Bronchial epithelial cell (primary cell): Measurements from ENCODE around the gene OR2AJ1. TPM values are rescaled to one million over a fixed set of nuclear protein-coding genes. Genes with fewer than 3 reads are reported as not detected.

Experiments used
- DNase-seq: peaks from one replicate; pipeline ENCODE4 v3.0.0-alpha.2; 2010; ENCODE audit warnings: low read depth
- FAIRE-seq: peaks from 2 replicates; lab custom pipeline; 2011; peaks lifted over from hg19 to GRCh38; lab: Jason Lieb, UNC
- H3K27me3 ChIP-seq: 2 replicates; pipeline ENCODE4 v1.5.1; 2011; ENCODE audit warnings: low read length; ENCODE audit not compliant: control insufficient read depth, insufficient read depth
- H3K36me3 ChIP-seq: 2 replicates; pipeline ENCODE4 v1.5.1; 2011; ENCODE audit warnings: low read length; ENCODE audit not compliant: control insufficient read depth, insufficient read depth
- H3K4me3 ChIP-seq: 2 replicates; pipeline ENCODE4 v1.5.1; 2011; ENCODE audit warnings: mild to moderate bottlenecking, low read depth, low read length, control low read depth
- CTCF ChIP-seq: IDR thresholded peaks from 2 replicates; pipeline ENCODE4 v1.5.1; 2011; ENCODE audit warnings: mild to moderate bottlenecking, moderate library complexity, low read length, control low read depth, inconsistent platforms; ENCODE audit not compliant: insufficient read depth, severe bottlenecking
- total RNA-seq: library from RNA; depleted of rRNA; stranded (reverse); fragments of >200 nt; gene quantifications from 2 replicates; pipeline ENCODE4 v1.2.1, GENCODE V29; 2014

The OR2AJ1 gene
- not detected in 2 replicates for total RNA-seq

GRCh38 chr1:247924868-247925267 lies at the start of gene OR2AJ1:
Gene OR2AJ1 (plus strand): TSS chr1:247924889. CDS start chr1:247933769, 8,880 bp downstream.
- TF ChIP-seq CTCF: no peak
- Histone ChIP-seq H3K36me3 (no peaks in the 10 kb centered on the region), H3K4me3 (no peak within 1 kb of the TSS), H3K27me3 (no peaks in the 10 kb centered on the region)
- FAIRE-seq (no peak), DNase-seq (no peak)

GRCh38 chr1:247883346-247883745 lies 41.3 kb upstream of the OR2AJ1 start:
- Histone ChIP-seq H3K36me3 (no peaks in the 10 kb centered on the region), H3K4me3 (no peak overlapping the region), H3K27me3 (no peaks in the 10 kb centered on the region)
- DNase-seq (no peak), FAIRE-seq (no peak)
- TF ChIP-seq CTCF: no peak

GRCh38 chr1:247884797-247885413 lies 39.8 kb upstream of the OR2AJ1 start:
- FAIRE-seq (no peak), DNase-seq (no peak)
- Histone ChIP-seq H3K4me3 (no peak overlapping the region), H3K36me3 (no peaks in the 10 kb centered on the region), H3K27me3 (no peaks in the 10 kb centered on the region)
- no peak for TF ChIP-seq CTCF

- DNase-seq: no peak
- no peak for TF ChIP-seq CTCF
- no peak for FAIRE-seq
- no peaks in the 10 kb centered on the region for H3K27me3 ChIP-seq
- no peak within 1 kb of the TSS for H3K4me3 ChIP-seq
- no peaks in the 10 kb centered on the region for H3K36me3 ChIP-seq
These were observed 29.5 kb upstream of the OR2AJ1 start, which contains the start of gene OR2W3 for GRCh38 chr1:247895163-247895637. Gene OR2W3 (plus strand): TSS chr1:247895587. CDS start chr1:247895587, 0 bp downstream.

GRCh38 chr1:247895976-247896375 lies 28.7 kb upstream of the OR2AJ1 start:
- no peak for FAIRE-seq
- DNase-seq: no peak
- no peak overlapping the region for H3K4me3 ChIP-seq

More at GRCh38 chr1:247895976-247896375, 28.7 kb upstream of the OR2AJ1 start:
- no peak for TF ChIP-seq CTCF
- no peaks in the 10 kb centered on the region for H3K27me3 ChIP-seq
- no peaks in the 10 kb centered on the region for H3K36me3 ChIP-seq
